Effector memory CD4-positive, alpha-beta T cell (primary cell): ENCODE data around the gene NOSIP.

ENCODE experiments used
- DNase-seq, 3 donors: peaks; one replicate each; pipeline ENCODE4 v3.0.0-alpha.2; 2020
- H3K27ac ChIP-seq: 2 replicates; pipeline ENCODE4 v1.7.0; 2013; ENCODE audit warnings: mild to moderate bottlenecking, low read length, moderate library complexity; ENCODE audit not compliant: insufficient read depth, poor library complexity, severe bottlenecking
- H3K27me3 ChIP-seq: replicated peaks from 2 replicates; pipeline ENCODE4 v1.7.0; 2013; ENCODE audit warnings: mild to moderate bottlenecking, low read length; ENCODE audit not compliant: insufficient read depth, control insufficient read depth, poor library complexity, severe bottlenecking
- H3K36me3 ChIP-seq: 2 replicates; pipeline ENCODE4 v1.7.0; 2013; ENCODE audit warnings: mild to moderate bottlenecking, low read length, moderate library complexity; ENCODE audit not compliant: control insufficient read depth, insufficient read depth
- H3K4me1 ChIP-seq: 2 replicates; pipeline ENCODE4 v1.7.0; 2013; ENCODE audit warnings: low read length, mild to moderate bottlenecking; ENCODE audit not compliant: control insufficient read depth, insufficient read depth, poor library complexity, severe bottlenecking
- H3K4me3 ChIP-seq: 2 replicates; pipeline ENCODE4 v1.7.0; 2013; ENCODE audit warnings: low read length, low read depth, mild to moderate bottlenecking; ENCODE audit not compliant: insufficient read depth, poor library complexity, severe bottlenecking
- H3K9me3 ChIP-seq: 2 replicates; pipeline ENCODE4 v1.7.0; 2013; ENCODE audit warnings: mild to moderate bottlenecking, low read length, moderate library complexity; ENCODE audit not compliant: control insufficient read depth

NOSIP gene

DNA sequence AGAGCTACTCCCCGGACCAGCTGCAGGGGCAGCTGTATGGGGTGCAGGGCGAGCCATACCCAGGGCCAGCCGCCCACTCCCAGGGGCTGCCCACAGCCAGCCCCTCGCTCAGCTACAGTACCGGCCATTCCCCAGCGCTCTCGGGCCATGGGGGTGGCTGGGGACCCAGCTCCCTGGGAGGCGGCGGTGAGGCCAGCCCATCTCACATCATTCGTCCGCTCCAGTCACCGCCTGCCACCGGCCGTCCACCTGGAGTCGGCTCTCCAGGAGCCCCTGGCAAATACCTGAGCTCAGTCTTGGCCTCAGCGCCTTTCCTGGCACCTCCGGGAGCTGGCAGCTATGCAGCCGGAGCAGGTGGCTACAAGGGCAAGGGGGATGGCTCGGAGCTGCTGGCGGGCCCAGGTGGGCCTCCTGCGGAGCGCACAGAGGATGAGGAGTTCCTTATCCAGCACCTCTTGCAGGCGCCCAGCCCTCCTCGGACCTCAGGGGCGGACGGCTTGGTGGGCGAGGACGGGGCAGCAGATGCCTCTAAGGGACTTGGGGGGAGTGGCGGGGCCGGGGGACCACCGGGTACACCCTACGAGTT is 15.6 kb upstream of the NOSIP start:
- no peaks in the 10 kb centered on the region for H3K27me3 ChIP-seq
- no peak overlapping the region for H3K4me3 ChIP-seq
- H3K36me3 ChIP-seq, result peaks cover 59% of the 10 kb centered on the region
- H3K27ac ChIP-seq, result no peak overlapping the region
- no peak for DNase-seq
- peaks cover 15% of the 10 kb centered on the region for H3K4me1 ChIP-seq
- H3K9me3 ChIP-seq, result no peaks in the 10 kb centered on the region

GRCh38 chr19:49594993-49595818 is 14.8 kb upstream of the NOSIP start:
- H3K4me3 ChIP-seq, result no peak overlapping the region
- peaks cover 19% of the 10 kb centered on the region for H3K4me1 ChIP-seq
- no peaks in the 10 kb centered on the region for H3K9me3 ChIP-seq
- H3K27ac ChIP-seq, result no peak overlapping the region
- no peak for DNase-seq
- peaks cover 55% of the 10 kb centered on the region for H3K36me3 ChIP-seq
- no peaks in the 10 kb centered on the region for H3K27me3 ChIP-seq

DNA sequence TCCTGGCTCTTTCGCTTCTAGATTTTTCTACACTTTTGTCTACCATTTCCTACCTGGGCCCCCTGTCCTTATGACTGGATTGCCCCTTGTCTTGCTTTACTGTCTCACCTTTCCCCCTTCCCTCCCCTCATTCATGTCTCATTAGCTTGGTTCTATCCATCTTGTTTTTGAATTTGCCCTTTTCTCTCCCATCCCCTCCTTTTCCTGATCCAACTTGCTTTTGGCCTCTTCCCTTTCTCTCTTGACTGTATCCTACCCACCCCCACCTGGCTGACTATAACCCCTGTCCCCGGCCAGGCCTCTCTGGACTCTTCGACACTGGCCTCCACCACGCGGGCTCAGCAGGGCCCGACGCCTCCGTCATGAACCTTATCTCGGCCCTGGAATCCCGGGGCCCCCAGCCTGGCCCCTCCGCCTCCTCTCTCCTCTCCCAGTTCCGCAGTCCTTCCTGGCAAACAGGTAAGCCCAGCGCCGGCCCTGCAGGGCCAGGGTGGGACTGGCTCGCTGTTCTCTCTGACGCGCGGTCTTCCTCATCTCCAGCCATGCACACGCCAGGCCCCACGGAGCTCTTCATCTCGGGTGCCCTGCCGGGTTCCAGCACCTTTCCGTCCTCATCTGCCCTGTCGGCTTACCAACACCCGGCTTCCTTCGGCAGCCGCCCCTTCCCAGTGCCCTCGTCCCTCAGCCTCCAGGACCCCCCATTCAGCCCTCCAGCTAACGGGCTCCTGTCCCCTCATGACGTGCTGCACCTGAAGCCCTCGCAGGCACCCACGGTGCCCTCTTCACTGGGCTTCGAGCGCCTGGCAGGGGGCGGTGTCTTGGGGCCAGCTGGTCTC is 14.0 kb upstream of the NOSIP start:
- peaks cover 21% of the 10 kb centered on the region for H3K4me1 ChIP-seq
- H3K4me3 ChIP-seq, result no peak overlapping the region
- peaks cover 47% of the 10 kb centered on the region for H3K36me3 ChIP-seq
- no peaks in the 10 kb centered on the region for H3K9me3 ChIP-seq
- H3K27ac ChIP-seq, result no peak overlapping the region
- H3K27me3 ChIP-seq, result no peaks in the 10 kb centered on the region
- no peak for DNase-seq

DNA sequence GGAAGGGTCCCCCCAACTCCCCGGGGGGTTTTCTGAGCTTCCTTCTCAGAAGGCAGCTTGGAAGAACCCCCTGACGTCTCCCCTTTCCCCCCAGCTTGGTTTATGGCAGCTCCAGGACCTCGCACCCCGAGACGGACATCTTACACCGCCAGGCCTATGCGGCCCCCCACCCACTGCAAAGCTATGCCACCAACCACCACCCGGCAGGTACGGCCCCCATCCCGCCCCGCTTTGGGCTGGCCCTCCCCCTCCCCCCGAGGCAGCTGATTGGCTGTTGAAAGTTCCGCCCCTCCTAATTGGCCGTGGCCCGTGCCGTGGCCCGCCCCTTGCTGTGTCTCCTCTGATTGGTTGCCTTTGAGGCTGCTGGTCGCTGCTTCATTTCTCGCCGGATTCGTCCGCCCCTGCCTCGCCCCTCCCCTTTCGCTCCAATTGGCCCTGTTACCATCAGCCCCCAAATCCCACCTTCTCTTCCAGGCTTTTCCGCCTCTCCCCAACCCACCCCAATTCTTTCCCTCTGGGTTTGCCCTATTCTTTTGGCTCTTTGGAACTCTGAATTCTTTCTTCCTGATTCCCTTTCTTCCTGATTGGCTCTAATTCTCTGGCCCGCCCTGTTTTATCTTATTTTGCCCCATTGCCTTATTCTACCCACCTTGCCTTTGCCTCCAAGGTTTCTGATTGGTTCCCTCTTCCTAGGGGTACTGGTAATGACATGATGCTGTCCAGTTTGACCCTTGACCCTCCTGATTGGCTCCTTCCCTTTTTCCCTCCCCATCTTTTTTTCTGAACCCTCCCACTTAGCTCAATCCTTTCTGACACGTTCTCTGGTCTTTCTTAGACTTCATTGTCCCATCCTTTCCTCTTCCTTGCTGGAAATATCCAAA is 13.1 kb upstream of the NOSIP start:
- Histone ChIP-seq H3K4me3 (peak overlapping the region; percentile 92), H3K27me3 (no peaks in the 10 kb centered on the region), H3K4me1 (peaks cover 21% of the 10 kb centered on the region), H3K9me3 (no peaks in the 10 kb centered on the region), H3K27ac (peak overlapping the region; percentile 75), H3K36me3 (peaks cover 38% of the 10 kb centered on the region)
- DNase-seq, result peak; percentile 82 to 89 (median 86)

DNA sequence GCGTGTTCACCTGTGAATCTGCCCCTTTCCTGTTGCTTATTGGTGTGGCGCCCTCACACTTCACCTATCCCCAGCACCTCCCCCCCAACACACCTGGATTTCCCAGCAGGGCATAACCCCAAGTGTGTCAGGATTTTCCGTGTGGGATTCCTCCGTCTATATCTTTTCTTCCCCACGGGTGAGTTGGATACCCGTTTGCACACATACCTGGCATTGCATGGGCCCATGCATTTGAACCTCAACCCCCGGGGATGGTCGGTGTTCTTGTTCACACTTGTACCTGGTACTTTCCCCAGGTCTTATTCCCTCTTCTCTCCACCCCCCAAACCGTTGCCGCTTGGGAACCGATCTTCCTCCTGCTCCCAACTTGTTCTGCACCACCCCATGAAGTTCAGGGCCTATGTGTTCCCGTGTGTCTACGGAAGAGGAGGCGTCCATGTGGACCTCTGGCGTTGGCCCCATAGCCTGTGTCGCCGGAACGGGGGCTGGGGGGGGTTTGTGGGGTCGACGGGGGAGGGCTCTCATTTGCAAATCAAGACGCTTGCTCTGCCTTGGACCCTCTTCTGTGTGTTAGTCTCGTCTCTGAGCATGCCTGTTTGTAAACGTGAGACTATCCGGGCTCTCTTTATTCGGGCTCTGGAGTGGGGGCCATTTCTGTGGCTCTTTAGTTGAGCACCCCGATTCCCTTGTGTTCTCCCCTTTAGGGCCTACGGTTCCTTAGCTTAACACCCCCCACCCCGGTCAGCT is 12.3 kb upstream of the NOSIP start:
- Histone ChIP-seq H3K36me3 (peaks cover 33% of the 10 kb centered on the region), H3K27ac (peak overlapping the region; percentile 75), H3K27me3 (no peaks in the 10 kb centered on the region), H3K9me3 (no peaks in the 10 kb centered on the region), H3K4me1 (peaks cover 21% of the 10 kb centered on the region), H3K4me3 (peak overlapping the region; percentile 92)
- no peak for DNase-seq

GRCh38 chr19:49591731-49592485 is 11.6 kb upstream of the NOSIP start:
- Histone ChIP-seq H3K4me1 (peaks cover 21% of the 10 kb centered on the region), H3K4me3 (peak overlapping the region; percentile 92), H3K36me3 (peaks cover 26% of the 10 kb centered on the region), H3K9me3 (no peaks in the 10 kb centered on the region), H3K27me3 (no peaks in the 10 kb centered on the region), H3K27ac (peak overlapping the region; percentile 75)
- DNase-seq, result peak in 1 of 3 donors; percentile 40

- DNase-seq, result peak; percentile 68 to 71 (median 69)
- Histone ChIP-seq H3K9me3 (no peaks in the 10 kb centered on the region), H3K4me1 (peaks cover 21% of the 10 kb centered on the region), H3K27ac (peak within 1 kb of the TSS; percentile 89), H3K36me3 (peaks cover 22% of the 10 kb centered on the region), H3K27me3 (no peaks in the 10 kb centered on the region), H3K4me3 (peak within 1 kb of the TSS; percentile 92)
Measured at GRCh38 chr19:49590971-49591730, 10.8 kb upstream of the NOSIP start, which contains the start of gene PRR12. Gene PRR12, plus strand, starts transcription at chr19:49591182. Its CDS starts 473 bp downstream, at chr19:49591655.
